Measurements from ENCODE around the gene SSBP4.

GRCh38 chr19:18450931-18451836, 32.0 kb downstream of the SSBP4 start:
- TF ChIP-seq TAF1 (IDR thresholded peaks at IDR 0.05; ENCODE audit: borderline replicate concordance, insufficient read depth, low read length) (no peak), FOXP2 (optimal IDR thresholded peaks at IDR 0.05; ENCODE audit: borderline replicate concordance, extremely low read depth, extremely low read length, insufficient read depth) (peak; percentile 74), REST (IDR thresholded peaks at IDR 0.05; ENCODE audit: insufficient read depth in 1 of 2, low read depth in 2 of 2, low read length in 2 of 2) (no peak), SIN3A (IDR thresholded peaks at IDR 0.05; ENCODE audit: borderline replicate concordance, insufficient read depth, low read length) (no peak), POLR2AphosphoS5 (IDR thresholded peaks at IDR 0.05; ENCODE audit: low read depth, low read length) (no peak)

All from PFSK-1 (cell line).